COLO829 (cell line): ENCODE data around the gene HDAC8.
A peak's percentile ranks its signal among the peaks of the same experiment; 100 is the strongest.
"Not testable (repeated sequence)": the region's sequence is repeated elsewhere in the genome, so short reads cannot be mapped to it uniquely, and the experiment has no call there.

Source experiments
- DNase-seq: peaks from one replicate; pipeline ENCODE4 v3.0.0; 2012; ENCODE audit warnings: low spot score

HDAC8 gene

DNA sequence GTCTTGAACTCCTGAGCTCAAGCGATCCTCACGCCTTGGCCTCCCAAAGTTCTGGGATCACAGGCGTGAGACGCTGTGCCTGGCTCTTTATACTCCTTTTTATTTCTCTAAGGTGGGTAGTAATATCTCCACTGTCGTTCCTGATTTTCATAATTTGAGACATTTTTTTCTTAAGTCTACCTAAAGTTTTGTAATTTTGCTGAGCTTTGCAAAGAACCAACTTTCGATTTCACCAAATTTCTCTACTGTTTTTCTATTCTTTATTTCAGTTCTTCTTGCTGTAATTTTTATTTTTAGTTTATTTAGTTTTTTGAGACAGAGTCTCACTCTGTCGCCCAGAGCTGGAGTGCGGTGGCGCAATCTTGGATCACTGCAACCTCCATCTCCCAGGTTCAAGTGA lies 196.5 kb downstream of the HDAC8 start:
- DNase-seq = no peak

GRCh38 chrX:72373136-72373535 lies 199.5 kb downstream of the HDAC8 start:
- no peak for DNase-seq

GRCh38 chrX:72372735-72373134 lies 199.9 kb downstream of the HDAC8 start:
- DNase-seq = no peak

DNA sequence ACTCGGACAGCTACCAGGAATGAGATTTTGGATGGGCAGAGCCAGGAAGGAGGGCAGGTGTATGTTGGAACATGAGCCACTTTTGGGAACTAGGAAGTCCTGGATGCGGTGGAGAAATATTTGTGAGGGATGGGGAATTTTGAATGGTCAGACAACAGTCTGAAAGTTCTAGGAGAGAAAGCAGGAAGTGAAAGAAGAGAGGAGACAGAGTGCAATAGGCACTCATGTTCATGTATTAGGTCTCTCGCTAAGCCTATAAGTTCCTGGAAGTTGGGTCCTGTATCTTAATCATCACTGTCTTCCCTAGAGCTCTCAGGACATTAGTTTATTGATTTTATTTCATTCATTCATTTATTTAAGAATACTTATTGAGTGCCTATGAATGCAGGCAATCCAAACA lies 201.2 kb downstream of the HDAC8 start:
- no peak for DNase-seq

GRCh38 chrX:72368796-72369195 lies 203.8 kb downstream of the HDAC8 start:
- no peak for DNase-seq

GRCh38 chrX:72367516-72367915 lies 205.1 kb downstream of the HDAC8 start:
- no peak for DNase-seq

DNA sequence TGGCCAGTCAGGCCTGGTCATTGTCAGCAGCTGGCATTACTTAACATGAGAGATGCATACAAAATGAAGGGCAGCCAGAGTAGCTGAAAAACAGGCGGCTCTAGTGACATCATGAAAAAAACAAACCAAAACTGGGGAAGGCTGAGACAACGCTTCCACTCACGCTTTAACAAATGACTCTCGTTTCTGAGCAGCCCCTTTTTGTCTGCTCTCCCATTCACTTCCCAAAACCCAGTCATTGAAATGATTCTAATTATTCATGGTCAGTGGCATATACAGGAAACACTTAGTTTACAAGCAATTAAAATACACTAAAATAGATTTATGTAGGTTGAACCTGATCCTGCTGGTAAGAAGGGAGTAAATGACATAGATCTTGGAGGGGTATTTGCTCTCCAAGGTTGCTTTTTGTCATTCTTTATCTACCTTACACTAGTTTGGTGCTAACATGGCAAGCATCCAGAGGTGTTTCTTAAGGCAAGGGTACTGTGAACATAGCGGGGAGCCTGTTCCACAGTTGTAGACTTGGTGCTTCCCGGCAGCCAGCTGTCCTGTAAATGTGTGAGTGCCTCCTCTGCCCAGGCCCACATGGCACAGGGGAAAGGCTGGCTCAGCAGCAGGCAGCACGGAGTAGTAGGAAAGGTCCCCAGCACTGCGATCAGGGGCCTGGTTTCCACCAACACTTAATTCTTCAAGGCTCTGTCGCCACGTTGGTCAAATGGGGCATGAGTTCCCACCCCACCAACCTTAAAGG lies 205.8 kb downstream of the HDAC8 start:
- DNase-seq = no peak

GRCh38 chrX:72366178-72366577 lies 206.5 kb downstream of the HDAC8 start:
- DNase-seq = no peak

- no peak for DNase-seq
These were observed 207.5 kb downstream of the HDAC8 start for GRCh38 chrX:72365126-72365525.

- no peak for DNase-seq
These were observed 212.3 kb downstream of the HDAC8 start for GRCh38 chrX:72360326-72360725.

GRCh38 chrX:72358313-72358712 lies 214.3 kb downstream of the HDAC8 start:
- peak; percentile 57 for DNase-seq

DNA sequence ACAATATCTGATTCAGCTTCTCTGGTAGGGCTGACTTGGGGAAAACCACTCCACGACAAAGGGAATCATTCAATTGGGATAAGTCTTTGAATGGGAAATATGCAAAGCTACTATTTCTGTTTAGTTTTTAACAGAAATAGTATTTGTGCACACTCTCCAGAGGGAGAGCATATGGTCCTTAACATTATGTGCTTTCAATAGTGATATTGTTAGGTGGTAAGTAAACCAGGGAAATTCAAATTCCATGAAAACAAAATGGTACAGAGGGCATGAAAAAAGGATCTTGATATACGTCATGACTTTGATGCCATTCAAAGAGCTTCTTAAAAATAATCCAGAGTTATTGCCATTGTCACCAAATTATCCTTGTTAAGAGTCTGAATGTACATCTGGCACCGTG lies 219.9 kb downstream of the HDAC8 start:
- peak; percentile 76 for DNase-seq

- DNase-seq = no peak
These were observed 220.9 kb downstream of the HDAC8 start for GRCh38 chrX:72351606-72352334.

DNA sequence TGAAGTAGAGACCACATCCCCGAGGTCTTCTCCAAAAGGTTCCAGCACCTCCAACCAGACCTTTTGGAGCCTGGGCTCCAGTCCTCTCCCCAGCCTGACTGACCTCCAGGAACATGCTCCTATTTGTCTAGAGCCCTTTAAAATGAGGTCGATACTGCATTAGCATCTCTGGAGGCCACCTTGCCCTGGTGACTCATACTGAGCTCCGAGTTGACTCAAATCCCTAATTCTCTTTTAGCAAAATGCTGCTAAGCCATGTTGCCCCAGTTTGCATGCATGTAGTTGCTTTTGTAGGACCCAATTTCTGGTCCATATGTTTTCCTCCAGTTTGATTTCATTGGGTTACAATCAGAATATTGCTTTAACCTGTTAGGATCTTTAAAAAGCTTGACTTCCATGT lies 223.5 kb downstream of the HDAC8 start:
- no peak for DNase-seq

DNA sequence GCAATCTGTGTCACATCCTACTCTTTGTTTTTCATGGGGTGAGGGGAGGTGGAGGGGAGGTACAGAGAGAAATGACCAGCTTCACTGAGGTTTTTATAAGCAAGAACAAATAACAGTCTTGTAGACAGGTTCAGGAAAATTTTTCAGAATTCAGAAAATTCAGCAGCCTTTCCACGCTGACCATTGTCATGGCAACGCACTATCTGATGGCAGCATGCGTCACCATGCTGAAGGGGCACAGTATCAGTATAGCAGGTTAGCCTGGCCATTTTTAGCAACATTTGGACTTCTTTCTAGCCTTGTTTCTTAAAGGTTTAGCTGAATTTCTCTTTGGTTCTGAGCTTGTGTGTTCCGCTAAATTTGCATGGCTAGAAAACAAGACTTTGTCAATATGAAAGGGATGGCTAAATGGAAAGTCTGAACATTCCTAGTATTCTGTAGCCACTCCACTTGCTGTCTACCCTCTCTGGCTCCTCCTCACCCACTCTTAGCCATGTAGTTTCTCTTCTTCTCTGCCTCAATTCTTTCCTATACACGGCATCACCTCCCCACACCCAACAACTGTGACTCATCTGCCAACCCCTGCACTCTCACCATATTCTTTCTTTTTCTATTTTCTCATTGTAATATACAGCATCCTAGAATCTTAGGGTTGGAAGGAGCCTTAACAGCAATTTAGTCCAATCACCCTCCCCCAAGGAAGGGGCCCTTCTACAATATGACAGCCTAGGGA lies 224.2 kb downstream of the HDAC8 start:
- DNase-seq = no peak

- DNase-seq = no peak
These were observed 225.3 kb downstream of the HDAC8 start for GRCh38 chrX:72347366-72347765.

- DNase-seq = no peak
These were observed 226.2 kb downstream of the HDAC8 start for GRCh38 chrX:72346302-72346949.

GRCh38 chrX:72340626-72341025 lies 232.0 kb downstream of the HDAC8 start:
- no peak for DNase-seq

DNA sequence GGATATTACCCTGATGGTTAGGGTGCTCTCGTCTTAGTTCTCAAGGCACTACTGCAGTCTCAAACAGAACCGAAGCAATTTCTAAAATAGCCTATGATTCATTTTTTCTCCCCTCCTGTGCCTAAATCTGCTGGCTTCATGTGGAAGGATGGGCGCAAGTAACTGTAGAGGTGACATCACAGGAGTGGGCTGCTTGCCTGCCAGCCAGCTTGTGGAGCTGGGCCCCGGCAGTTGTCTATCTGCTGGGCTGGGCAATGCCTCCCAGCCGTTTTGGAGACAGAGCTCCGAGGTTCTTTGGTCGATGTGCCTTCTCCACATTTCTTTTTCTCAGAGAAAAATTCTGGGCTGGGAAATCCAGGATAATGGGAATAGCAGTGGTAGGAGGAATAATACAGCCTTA lies 232.6 kb downstream of the HDAC8 start:
- DNase-seq = no peak

- no peak for DNase-seq
These were observed 242.5 kb downstream of the HDAC8 start for GRCh38 chrX:72330131-72330530.

- no peak for DNase-seq
These were observed 245.9 kb downstream of the HDAC8 start for GRCh38 chrX:72326605-72327300.

GRCh38 chrX:72319651-72320050 lies 253.0 kb downstream of the HDAC8 start:
- not testable (repeated sequence) for DNase-seq
